GM12873 (cell line): ENCODE results near the gene NEMP1.

Source experiments
- TF ChIP-seq, protein P1 (sequence below): IDR thresholded peaks from 2 replicates; pipeline ENCODE4 v1.5.1; 2012; ENCODE audit warnings: low read depth, mild to moderate bottlenecking, moderate library complexity, low read length, control low read depth; ENCODE audit not compliant: insufficient read depth; ENCODE audit errors: missing control alignments

Gene NEMP1

DNA sequence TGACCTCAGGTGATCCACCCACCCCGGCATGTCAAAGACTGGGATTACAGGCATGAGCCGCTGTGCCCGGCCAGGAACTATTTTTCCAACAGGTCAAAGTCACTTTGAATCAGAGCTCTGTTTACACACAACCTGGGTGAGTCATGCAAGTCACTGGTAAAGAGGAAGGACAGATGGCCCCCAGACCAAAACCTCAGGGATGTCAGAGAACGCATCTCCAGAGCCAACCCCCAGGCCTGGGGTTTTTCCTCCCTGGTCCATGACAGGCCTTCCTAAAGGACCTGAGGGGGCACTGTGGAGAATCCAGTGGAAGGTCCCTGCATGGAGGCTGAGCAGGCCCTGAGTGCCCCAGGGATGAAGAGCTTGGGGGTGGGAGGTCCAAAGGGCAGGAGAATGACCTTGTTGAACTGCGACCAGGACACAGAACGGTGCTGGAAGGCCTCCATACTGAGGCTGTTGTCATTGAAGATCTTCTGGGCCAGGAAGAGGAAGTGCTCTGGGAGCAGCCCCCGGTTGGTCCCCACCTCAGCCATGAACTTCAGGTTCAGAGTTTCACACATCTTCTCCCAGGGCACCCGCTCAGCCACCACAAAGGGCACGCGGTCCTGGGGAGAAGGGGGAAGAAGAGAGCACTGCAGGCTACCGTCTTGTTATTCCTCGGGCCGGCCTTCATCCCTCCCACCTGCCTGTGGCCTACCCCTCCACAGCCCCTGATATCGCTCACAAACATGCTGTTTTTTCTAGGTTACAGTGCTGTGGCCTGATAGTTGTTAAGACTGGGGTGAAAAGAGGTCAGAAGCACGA lies 23.5 kb upstream of the NEMP1 start:
- TF ChIP-seq, protein P1, sequence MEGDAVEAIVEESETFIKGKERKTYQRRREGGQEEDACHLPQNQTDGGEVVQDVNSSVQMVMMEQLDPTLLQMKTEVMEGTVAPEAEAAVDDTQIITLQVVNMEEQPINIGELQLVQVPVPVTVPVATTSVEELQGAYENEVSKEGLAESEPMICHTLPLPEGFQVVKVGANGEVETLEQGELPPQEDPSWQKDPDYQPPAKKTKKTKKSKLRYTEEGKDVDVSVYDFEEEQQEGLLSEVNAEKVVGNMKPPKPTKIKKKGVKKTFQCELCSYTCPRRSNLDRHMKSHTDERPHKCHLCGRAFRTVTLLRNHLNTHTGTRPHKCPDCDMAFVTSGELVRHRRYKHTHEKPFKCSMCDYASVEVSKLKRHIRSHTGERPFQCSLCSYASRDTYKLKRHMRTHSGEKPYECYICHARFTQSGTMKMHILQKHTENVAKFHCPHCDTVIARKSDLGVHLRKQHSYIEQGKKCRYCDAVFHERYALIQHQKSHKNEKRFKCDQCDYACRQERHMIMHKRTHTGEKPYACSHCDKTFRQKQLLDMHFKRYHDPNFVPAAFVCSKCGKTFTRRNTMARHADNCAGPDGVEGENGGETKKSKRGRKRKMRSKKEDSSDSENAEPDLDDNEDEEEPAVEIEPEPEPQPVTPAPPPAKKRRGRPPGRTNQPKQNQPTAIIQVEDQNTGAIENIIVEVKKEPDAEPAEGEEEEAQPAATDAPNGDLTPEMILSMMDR: no peak

DNA sequence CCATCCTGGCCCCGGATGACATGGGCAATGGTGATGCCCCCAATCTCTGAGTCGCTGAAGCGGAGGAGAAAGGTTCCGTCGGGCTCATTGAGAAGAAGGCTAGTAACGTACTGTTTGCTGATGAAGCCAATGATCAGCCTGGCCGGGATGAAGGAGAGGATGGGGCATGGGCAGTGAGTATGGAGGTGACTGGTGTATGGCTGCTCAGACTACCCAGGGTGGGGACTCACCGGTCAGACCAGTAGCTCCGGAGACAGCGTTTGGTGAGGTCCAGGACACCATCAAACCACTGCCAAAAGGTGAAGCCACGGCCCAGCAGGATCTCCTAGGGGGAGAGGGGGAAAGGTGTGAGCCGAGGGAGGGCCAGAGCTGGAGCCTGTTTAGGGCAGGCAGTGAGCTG lies 21.2 kb upstream of the NEMP1 start:
- TF ChIP-seq, protein P1: no peak

DNA sequence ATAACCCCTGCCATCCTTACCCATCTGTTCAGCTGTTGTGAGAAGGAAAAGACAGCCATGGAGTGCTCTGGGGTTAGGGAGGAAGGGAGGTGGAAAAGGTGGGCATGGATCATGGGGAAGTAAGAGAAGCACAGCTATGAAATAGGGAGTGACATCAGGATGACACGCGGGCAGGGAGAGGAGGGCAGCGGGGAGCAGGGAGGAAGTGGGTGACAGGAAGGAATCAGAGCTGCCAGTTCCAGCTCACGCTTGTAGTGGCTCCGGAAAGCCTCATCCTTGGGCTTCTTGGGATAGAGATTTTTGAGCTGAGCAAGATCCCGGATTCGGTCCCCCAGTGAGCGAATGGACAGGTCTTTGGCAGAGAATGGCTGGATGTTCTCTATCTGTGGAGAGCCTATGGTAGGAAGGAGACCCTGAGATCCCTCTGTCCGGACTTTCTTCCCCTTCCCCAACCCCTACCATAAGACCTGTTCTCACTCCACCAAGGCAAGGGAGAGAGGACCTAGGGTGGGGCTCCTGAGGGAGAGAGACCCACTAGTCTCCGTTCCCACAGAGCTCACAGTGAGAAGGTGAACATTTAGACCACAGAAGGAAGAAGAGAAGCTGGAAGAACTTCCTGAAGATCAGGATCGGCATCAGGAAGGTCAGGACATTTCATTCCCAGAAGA lies 20.6 kb upstream of the NEMP1 start:
- TF ChIP-seq, protein P1: no peak

DNA sequence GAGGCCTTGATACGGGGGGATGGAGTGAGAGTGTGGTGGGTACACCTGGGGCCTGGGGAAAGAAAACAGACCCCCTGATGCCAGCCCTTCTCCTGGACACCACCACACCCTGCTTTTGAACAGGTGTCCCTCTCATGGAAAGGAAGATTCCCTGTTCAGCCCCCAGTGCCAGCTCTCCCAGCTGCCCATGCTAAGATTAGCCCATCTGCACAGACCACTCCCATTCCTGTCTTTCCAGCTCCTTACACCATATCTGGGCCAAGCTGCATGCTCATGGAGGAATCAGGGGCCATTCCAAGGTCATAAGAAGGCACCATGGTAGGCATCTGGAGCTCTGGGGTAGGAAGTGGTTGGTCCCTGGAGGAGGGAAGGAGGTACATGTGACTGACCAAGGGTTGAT lies 20.0 kb upstream of the NEMP1 start:
- TF ChIP-seq, protein P1: no peak

DNA sequence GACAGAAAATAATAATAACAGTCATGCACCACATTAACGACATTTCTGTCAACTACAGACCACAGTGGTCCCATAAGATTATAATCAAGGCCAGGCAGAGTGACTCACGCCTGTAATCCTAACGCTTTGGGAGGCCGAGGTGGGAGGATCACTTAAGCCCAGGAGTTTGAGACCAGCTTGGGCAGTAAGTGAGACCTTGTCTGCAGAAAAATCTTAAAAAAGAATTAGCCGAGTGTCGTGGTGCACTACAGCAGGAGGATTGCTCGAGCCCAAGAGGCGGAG lies 18.9 kb upstream of the NEMP1 start:
- TF ChIP-seq, protein P1: no peak

DNA sequence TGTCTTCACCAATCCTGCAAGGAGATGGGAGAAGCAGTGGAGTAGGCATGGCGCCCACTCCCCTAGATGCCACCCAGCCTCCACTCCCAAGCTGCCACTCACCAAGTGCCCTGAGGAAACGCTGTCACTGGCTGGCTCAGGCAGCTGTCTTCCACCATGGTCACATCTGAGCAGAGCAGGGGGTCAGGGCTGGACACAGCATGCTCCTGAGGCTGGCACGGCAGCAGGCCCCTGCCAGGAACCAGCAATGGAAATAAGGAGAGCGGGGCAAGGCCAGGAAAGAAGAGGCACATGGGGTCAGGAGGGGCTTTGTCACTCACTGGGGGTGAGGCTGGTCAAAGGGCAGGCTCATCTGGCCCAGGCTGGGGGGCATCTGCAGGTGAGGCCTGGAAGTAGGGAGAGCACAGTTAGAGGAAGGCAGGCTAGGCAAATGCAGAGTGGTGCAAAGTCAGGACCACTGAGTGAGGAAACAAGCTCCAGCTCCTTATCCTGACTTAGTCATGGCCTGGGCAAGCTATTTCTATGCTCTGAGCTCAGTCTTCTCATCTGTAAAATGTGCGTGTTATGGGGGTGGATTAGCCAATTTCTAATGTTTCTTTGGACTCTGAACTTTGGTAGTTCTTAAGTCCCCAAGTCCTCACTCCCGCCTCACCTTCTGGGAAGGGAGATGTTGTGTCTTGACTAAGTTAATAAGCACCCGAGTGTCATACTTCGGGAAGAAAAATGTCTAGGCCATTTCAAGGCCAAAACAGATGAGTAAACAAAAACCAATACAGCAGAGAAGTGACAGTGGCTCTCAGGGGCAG lies 18.4 kb upstream of the NEMP1 start:
- TF ChIP-seq, protein P1: no peak

DNA sequence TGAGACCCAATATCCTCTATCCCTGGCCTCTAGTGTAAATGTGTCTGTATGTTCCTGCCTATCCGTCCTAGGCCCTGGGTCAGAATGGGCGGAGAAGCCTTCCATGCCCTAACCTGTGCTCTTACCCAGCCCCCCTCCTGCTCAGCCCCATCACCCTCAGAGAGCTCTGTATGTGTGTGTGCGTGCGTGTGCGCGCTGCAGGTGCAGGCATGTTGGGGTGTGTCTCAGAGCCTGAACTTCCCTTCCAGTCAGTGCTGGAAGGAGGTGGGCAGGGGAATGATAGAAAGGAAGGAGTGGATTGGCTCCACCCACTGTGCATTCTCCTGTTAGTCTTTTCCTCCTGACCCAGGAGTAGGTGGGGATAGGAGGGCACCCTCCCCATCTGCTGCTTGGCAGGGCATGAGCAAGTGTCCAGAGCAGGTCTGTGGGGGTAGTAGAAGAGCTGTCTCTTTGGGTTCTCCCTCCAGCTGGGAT lies 17.5 kb upstream of the NEMP1 start:
- TF ChIP-seq, protein P1: no peak
